Mesenchymal stem cell (in vitro differentiated cells and primary cell): Measurements from ENCODE around the gene RAP1GAP.

Experiments used
- DNase-seq: peaks from one replicate; pipeline ENCODE4 v3.0.0-alpha.2; 2013
- H2AFZ ChIP-seq: one replicate; pipeline ENCODE4 v1.6.1; 2013; ENCODE audit warnings: low read depth, mild to moderate bottlenecking, control low read depth, inconsistent platforms, low read length, moderate library complexity
- H2AK5ac ChIP-seq: 2 replicates; pipeline ENCODE4 v1.6.1; 2013; ENCODE audit warnings: low read length, moderate library complexity, mild to moderate bottlenecking, inconsistent platforms; ENCODE audit not compliant: severe bottlenecking
- H2BK120ac ChIP-seq: one replicate; pipeline ENCODE4 v1.6.1; 2013; ENCODE audit warnings: low read depth, mild to moderate bottlenecking, inconsistent platforms, low read length, moderate library complexity
- H2BK12ac ChIP-seq, 2 experiments: one replicate each; pipeline ENCODE4 v1.6.1; 2013; ENCODE audit warnings: inconsistent platforms in 2 of 2, low read length in 2 of 2, mild to moderate bottlenecking in 2 of 2, moderate library complexity in 2 of 2, control low read depth in 1 of 2
- H2BK15ac ChIP-seq: one replicate; pipeline ENCODE4 v1.6.1; 2013; ENCODE audit warnings: mild to moderate bottlenecking, low read depth, inconsistent platforms; ENCODE audit not compliant: poor library complexity, severe bottlenecking
- H2BK5ac ChIP-seq: 2 replicates; pipeline ENCODE4 v1.6.1; 2013; ENCODE audit warnings: low read depth, mild to moderate bottlenecking, low read length, control low read depth, inconsistent platforms; ENCODE audit not compliant: poor library complexity, severe bottlenecking
- H3K14ac ChIP-seq, 2 experiments: one replicate each; pipeline ENCODE4 v1.6.1; 2013; ENCODE audit warnings: inconsistent platforms in 2 of 2, low read length in 2 of 2, control low read depth in 1 of 2, mild to moderate bottlenecking in 1 of 2, moderate library complexity in 1 of 2
- H3K18ac ChIP-seq, 2 experiments: one replicate each; pipeline ENCODE4 v1.6.1; 2013; ENCODE audit warnings: inconsistent platforms in 2 of 2, low read length in 2 of 2, control low read depth in 1 of 2, low read depth in 1 of 2, mild to moderate bottlenecking in 1 of 2
- H3K23ac ChIP-seq, 2 experiments: one replicate each; pipeline ENCODE4 v1.6.1; 2013; ENCODE audit warnings: inconsistent platforms in 2 of 2, low read length in 2 of 2, mild to moderate bottlenecking in 2 of 2, moderate library complexity in 2 of 2, control low read depth in 1 of 2
- H3K27ac ChIP-seq: 2 replicates; pipeline ENCODE4 v1.5.1; 2013; ENCODE audit warnings: mild to moderate bottlenecking, moderate library complexity, low read length, control low read depth, inconsistent platforms; ENCODE audit not compliant: poor library complexity, severe bottlenecking
- H3K27me3 ChIP-seq, 2 experiments: 2 replicates each; pipeline versions ENCODE4 v1.6.1 to v1.7.0; 2013; ENCODE audit warnings: low read length in 2 of 2, mild to moderate bottlenecking in 2 of 2, moderate library complexity in 2 of 2, control low read depth in 1 of 2, inconsistent platforms in 1 of 2; ENCODE audit not compliant: control insufficient read depth in 1 of 2, insufficient read depth in 1 of 2
- H3K36me3 ChIP-seq, 2 experiments: 2 replicates each; pipeline versions ENCODE4 v1.6.1 to v1.7.0; 2013; ENCODE audit warnings: low read length in 2 of 2, control low read depth in 1 of 2, inconsistent platforms in 1 of 2, low read depth in 1 of 2, mild to moderate bottlenecking in 1 of 2; ENCODE audit not compliant: insufficient read depth in 2 of 2, control insufficient read depth in 1 of 2
- H3K4ac ChIP-seq, 2 experiments: one replicate each; pipeline ENCODE4 v1.6.1; 2013; ENCODE audit warnings: inconsistent platforms in 2 of 2, low read length in 2 of 2, mild to moderate bottlenecking in 2 of 2, moderate library complexity in 2 of 2, control low read depth in 1 of 2, low read depth in 1 of 2
- H3K4me1 ChIP-seq: 2 replicates; pipeline ENCODE4 v1.6.1; 2013; ENCODE audit warnings: low read depth, low read length, control low read depth; ENCODE audit not compliant: control insufficient read depth, insufficient read depth
- H3K4me2 ChIP-seq: 2 replicates; pipeline ENCODE4 v1.6.1; 2013; ENCODE audit warnings: low read length, mild to moderate bottlenecking, inconsistent platforms; ENCODE audit not compliant: poor library complexity, severe bottlenecking
- H3K4me3 ChIP-seq, 2 experiments: 2 replicates each; pipeline versions ENCODE4 v1.5.1 to v1.7.0; 2013; ENCODE audit warnings: low read length in 2 of 2, mild to moderate bottlenecking in 2 of 2, control low read depth in 1 of 2, low read depth in 1 of 2; ENCODE audit not compliant: insufficient read depth in 1 of 2
- H3K79me1 ChIP-seq: replicated peaks from 2 replicates; pipeline ENCODE4 v1.6.1; 2013; ENCODE audit warnings: mild to moderate bottlenecking, control low read depth, low read length, inconsistent platforms; ENCODE audit not compliant: poor library complexity, severe bottlenecking
- H3K9ac ChIP-seq: 2 replicates; pipeline ENCODE4 v1.7.0; 2013; ENCODE audit warnings: mild to moderate bottlenecking, low read length, moderate library complexity
- H3K9me3 ChIP-seq: 2 replicates; pipeline ENCODE4 v1.7.0; 2013; ENCODE audit warnings: mild to moderate bottlenecking, low read length; ENCODE audit not compliant: control insufficient read depth
- H4K8ac ChIP-seq: one replicate; pipeline ENCODE4 v1.6.1; 2013; ENCODE audit warnings: inconsistent platforms, mild to moderate bottlenecking, low read length, moderate library complexity
- H4K91ac ChIP-seq: one replicate; pipeline ENCODE4 v1.6.1; 2013; ENCODE audit warnings: mild to moderate bottlenecking, low read length, inconsistent platforms
- WGBS: methylation state at CpG from one replicate; pipeline ENCODE4 v1.1.7; 2013; ENCODE audit warnings: mixed read lengths; 5-methylcytosine and 5-hydroxymethylcytosine counted together

The RAP1GAP gene

GRCh38 chr1:21598417-21598816 is 70.7 kb downstream of the RAP1GAP start:
- H2AFZ ChIP-seq: no peak overlapping the region
- H3K9me3 ChIP-seq: no peaks in the 10 kb centered on the region

GRCh38 chr1:21597753-21598152 is 71.4 kb downstream of the RAP1GAP start:
- H3K4me2 ChIP-seq: no peak overlapping the region
- H3K36me3 ChIP-seq: peaks cover 0 to 3% of the 10 kb centered on the region in 2 experiments
- H3K4ac ChIP-seq: no peak overlapping the region
- H3K27me3 ChIP-seq: peaks cover 29 to 72% of the 10 kb centered on the region in 2 experiments
- WGBS: 91% methylated on average over 12 of the region's 19 CpGs
- no peak overlapping the region for H3K9ac ChIP-seq
- H2BK15ac ChIP-seq: no peak overlapping the region
- H2AK5ac ChIP-seq: no peak overlapping the region
- H3K23ac ChIP-seq: no peak overlapping the region
- H4K91ac ChIP-seq: no peak overlapping the region
- no peak overlapping the region for H2BK5ac ChIP-seq
- H2BK12ac ChIP-seq: no peak overlapping the region
- no peaks in the 10 kb centered on the region for H3K9me3 ChIP-seq
- H3K4me1 ChIP-seq: peaks cover 3% of the 10 kb centered on the region
- no peak overlapping the region for H3K14ac ChIP-seq
- H3K4me3 ChIP-seq: no peak overlapping the region
- H3K79me1 ChIP-seq: no peaks in the 10 kb centered on the region
- no peak for DNase-seq
- no peak overlapping the region for H3K18ac ChIP-seq
- no peak overlapping the region for H4K8ac ChIP-seq
- no peak overlapping the region for H3K27ac ChIP-seq
- H2AFZ ChIP-seq: no peak overlapping the region
- no peak overlapping the region for H2BK120ac ChIP-seq

More at GRCh38 chr1:21598417-21598816, 70.7 kb downstream of the RAP1GAP start:
- no peak overlapping the region for H2BK12ac ChIP-seq
- no peak overlapping the region for H4K91ac ChIP-seq
- peaks cover 0 to 4% of the 10 kb centered on the region in 2 experiments for H3K36me3 ChIP-seq
- H4K8ac ChIP-seq: no peak overlapping the region
- H3K4me2 ChIP-seq: no peak overlapping the region
- no peak overlapping the region for H3K27ac ChIP-seq
- WGBS: 84% methylated on average over 4 of the region's 7 CpGs
- no peak overlapping the region for H3K9ac ChIP-seq
- H3K4me3 ChIP-seq: no peak overlapping the region
- H3K79me1 ChIP-seq: no peaks in the 10 kb centered on the region
- no peak overlapping the region for H2AK5ac ChIP-seq
- H3K27me3 ChIP-seq: peaks cover 29 to 68% of the 10 kb centered on the region in 2 experiments
- H3K14ac ChIP-seq: no peak overlapping the region
- no peak for DNase-seq
- H2BK120ac ChIP-seq: no peak overlapping the region
- H2BK15ac ChIP-seq: no peak overlapping the region
- H3K4ac ChIP-seq: no peak overlapping the region
- no peak overlapping the region for H3K18ac ChIP-seq
- no peak overlapping the region for H3K23ac ChIP-seq
- H3K4me1 ChIP-seq: peaks cover 3% of the 10 kb centered on the region
- H2BK5ac ChIP-seq: no peak overlapping the region

DNA sequence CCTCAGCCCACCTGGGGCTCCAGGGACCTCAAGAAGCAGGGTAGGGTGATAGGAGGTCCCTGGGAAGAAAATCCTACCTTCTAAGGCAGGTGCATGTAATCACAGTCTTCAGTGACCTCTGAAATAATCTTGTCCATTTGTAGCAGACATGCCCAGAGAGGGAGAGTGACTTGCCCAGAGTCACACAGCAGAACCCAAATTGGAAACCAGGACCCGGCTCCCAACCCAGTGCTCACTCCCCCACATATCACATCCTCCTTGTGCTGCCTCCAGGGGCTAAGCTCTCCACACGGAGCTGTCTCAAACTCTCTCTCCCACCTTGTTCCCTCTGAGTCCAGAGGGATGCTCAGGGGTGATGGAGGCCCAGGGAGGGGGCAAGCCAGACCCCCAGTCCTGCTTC is 72.5 kb downstream of the RAP1GAP start:
- WGBS: 78% methylated on average over 2 of the region's 2 CpGs
- no peaks in the 10 kb centered on the region for H3K79me1 ChIP-seq
- no peak overlapping the region for H2AFZ ChIP-seq
- no peak overlapping the region for H2BK12ac ChIP-seq
- no peak overlapping the region for H3K23ac ChIP-seq
- no peak overlapping the region for H3K4ac ChIP-seq
- H3K27ac ChIP-seq: no peak overlapping the region
- DNase-seq: no peak
- no peak overlapping the region for H3K14ac ChIP-seq
- H2AK5ac ChIP-seq: no peak overlapping the region
- no peak overlapping the region for H2BK15ac ChIP-seq
- H3K9ac ChIP-seq: no peak overlapping the region
- H3K27me3 ChIP-seq: peaks cover 21 to 72% of the 10 kb centered on the region in 2 experiments
- H4K8ac ChIP-seq: no peak overlapping the region
- no peak overlapping the region for H2BK120ac ChIP-seq
- H3K4me2 ChIP-seq: no peak overlapping the region
- H3K9me3 ChIP-seq: no peaks in the 10 kb centered on the region
- H4K91ac ChIP-seq: no peak overlapping the region
- no peak overlapping the region for H2BK5ac ChIP-seq
- H3K36me3 ChIP-seq: no peaks in the 10 kb centered on the region
- H3K4me1 ChIP-seq: peaks cover 3% of the 10 kb centered on the region
- no peak overlapping the region for H3K18ac ChIP-seq
- H3K4me3 ChIP-seq: no peak overlapping the region

GRCh38 chr1:21596174-21596573 is 73.0 kb downstream of the RAP1GAP start:
- Histone ChIP-seq H3K9me3 (no peaks in the 10 kb centered on the region), H2AFZ (no peak overlapping the region), H2BK15ac (no peak overlapping the region), H3K27ac (no peak overlapping the region), H4K91ac (no peak overlapping the region), H3K23ac (no peak overlapping the region), H3K27me3 (peaks cover 25 to 73% of the 10 kb centered on the region in 2 experiments), H3K18ac (no peak overlapping the region), H3K4me3 (no peak overlapping the region), H2BK5ac (no peak overlapping the region), H2BK120ac (no peak overlapping the region), H3K36me3 (no peaks in the 10 kb centered on the region), H3K4ac (no peak overlapping the region), H3K9ac (no peak overlapping the region), H3K4me2 (no peak overlapping the region), H2AK5ac (no peak overlapping the region), H3K79me1 (no peaks in the 10 kb centered on the region), H4K8ac (no peak overlapping the region), H3K14ac (no peak overlapping the region), H2BK12ac (no peak overlapping the region), H3K4me1 (peaks cover 3% of the 10 kb centered on the region)
- 83% methylated on average over 11 of the region's 11 CpGs for WGBS
- no peak for DNase-seq
